ENCODE data around the gene SENP1. TPM values are rescaled to one million over a fixed set of nuclear protein-coding genes. Genes with fewer than 3 reads are reported as not detected.

The SENP1 gene
- polyA plus RNA-seq, 2 of the 4 experiments (the other 2 are of a cell fraction): 13.9 to 49.3 TPM

GRCh38 chr12:48110691-48111311, 4.9 kb upstream of the SENP1 start:
- FAIRE-seq: no peak
- DNase-seq (ENCODE audit: low read depth in 1 of 2, low spot score in 1 of 2): no peak
- Histone ChIP-seq H3K4me2 (no peak overlapping the region), H3K4me1 (peaks cover 6% of the 10 kb centered on the region), H3K4me3 (no peak overlapping the region), H3K9me3 (no peaks in the 10 kb centered on the region), H3K27ac (no peak overlapping the region)
- CTCF ChIA-PET: interaction anchor here (1.2 to 1.6 kb wide), 3 partner anchors 12 to 49 kb away, joined by 3 read pairs; no protein-coding TSS in a partner anchor
- TF ChIP-seq USF2 (IDR thresholded peaks at IDR 0.05) (no peak), CTCF (IDR thresholded peaks at IDR 0.05) (no peak), TP53 (CRISPR knock-in tag; IDR thresholded peaks at IDR 0.05) (no peak), E2F6 (IDR thresholded peaks at IDR 0.05; ENCODE audit: borderline replicate concordance, low read depth) (no peak), RFX5 (IDR thresholded peaks at IDR 0.05) (no peak), PHF8 (IDR thresholded peaks at IDR 0.05; ENCODE audit: borderline replicate concordance, low read depth) (no peak), RNF2 (IDR thresholded peaks at IDR 0.05; ENCODE audit: borderline replicate concordance, low read depth) (no peak), CBX2 (IDR thresholded peaks at IDR 0.05; ENCODE audit: borderline replicate concordance, low read depth) (no peak), MAFK (IDR thresholded peaks at IDR 0.05; ENCODE audit: partially characterized antibody) (no peak), ZSCAN20 (CRISPR knock-in tag; IDR thresholded peaks at IDR 0.05) (no peak), HMGXB4 (CRISPR knock-in tag; IDR thresholded peaks at IDR 0.05; ENCODE audit: borderline replicate concordance) (no peak), KDM5A (IDR thresholded peaks at IDR 0.05) (no peak), HOXB13 (CRISPR knock-in tag; IDR thresholded peaks at IDR 0.05; ENCODE audit: low read depth) (no peak), POLR2A (IDR thresholded peaks at IDR 0.05; ENCODE audit: low read length) (no peak), GATA3 (IDR thresholded peaks at IDR 0.05; ENCODE audit: borderline replicate concordance) (no peak), FOSB (CRISPR knock-in tag; IDR thresholded peaks at IDR 0.05) (no peak), JUN (IDR thresholded peaks at IDR 0.05) (no peak), MAX (IDR thresholded peaks at IDR 0.05) (no peak), FOXS1 (CRISPR knock-in tag; IDR thresholded peaks at IDR 0.05) (no peak)
- ATAC-seq: no peak
- POLR2A ChIA-PET: interaction anchor here (0.9 kb wide), 1 partner anchor 46 kb away, joined by 3 read pairs; the partner anchor contains the start of gene ASB8
- 0% methylated on average over 1 of the region's 1 CpG for WGBS (ENCODE audit: missing lambda C conversion rate)

- FAIRE-seq: no peak
- Histone ChIP-seq H3K4me1 (peaks cover 10% of the 10 kb centered on the region), H3K4me3 (no peak overlapping the region), H3K9me3 (no peaks in the 10 kb centered on the region), H3K27ac (no peak overlapping the region), H3K4me2 (no peak overlapping the region)
- no peak for ATAC-seq
- no peak for DNase-seq (ENCODE audit: low read depth in 1 of 2, low spot score in 1 of 2)
- ChIA-PET POLR2A (no interaction called here), CTCF (interaction anchor here (0.7 to 1.6 kb wide), 6 partner anchors 10 to 152 kb away, joined by 3 to 4 read pairs (median 3); partner anchors contain the start of gene PFKM)
- TF ChIP-seq EHF (CRISPR knock-in tag; IDR thresholded peaks at IDR 0.05) (no peak), CTCF (IDR thresholded peaks at IDR 0.05) (no peak), RFX5 (IDR thresholded peaks at IDR 0.05) (no peak), NPAS2 (CRISPR knock-in tag; IDR thresholded peaks at IDR 0.05; ENCODE audit: borderline replicate concordance) (no peak), EP300 (IDR thresholded peaks at IDR 0.05) (no peak), CHD4 (IDR thresholded peaks at IDR 0.05; ENCODE audit: borderline replicate concordance) (no peak), HEYL (CRISPR knock-in tag; IDR thresholded peaks at IDR 0.05) (no peak), HES2 (IDR thresholded peaks at IDR 0.05) (no peak), ESRRA (IDR thresholded peaks at IDR 0.05; ENCODE audit: borderline replicate concordance, low read length) (no peak), TFCP2L1 (CRISPR knock-in tag; IDR thresholded peaks at IDR 0.05) (no peak), RARB (CRISPR knock-in tag; IDR thresholded peaks at IDR 0.05) (no peak), NR3C1 (IDR thresholded peaks at IDR 0.05) (no peak), POLR2A (IDR thresholded peaks at IDR 0.05; ENCODE audit: low read length) (no peak), BCL3 (IDR thresholded peaks at IDR 0.05) (no peak)
These were observed 3.5 kb upstream of the SENP1 start for GRCh38 chr12:48109424-48109823.

All from A549 (cell line).